IPS-18a (cell line): ENCODE data around the gene NUDT22.

Experiments
- H3K27ac ChIP-seq: one replicate; pipeline ENCODE4 v1.5.1; 2013; ENCODE audit warnings: low read length
- H3K27me3 ChIP-seq: one replicate; pipeline ENCODE4 v1.6.1; 2013; ENCODE audit warnings: mild to moderate bottlenecking, low read length; ENCODE audit not compliant: control insufficient read depth, insufficient read depth
- H3K36me3 ChIP-seq: one replicate; pipeline ENCODE4 v1.6.1; 2013; ENCODE audit warnings: low read depth, low read length; ENCODE audit not compliant: control insufficient read depth
- H3K4me1 ChIP-seq: one replicate; pipeline ENCODE4 v1.6.1; 2013; ENCODE audit warnings: low read depth, low read length; ENCODE audit not compliant: control insufficient read depth
- H3K4me3 ChIP-seq: one replicate; pipeline ENCODE4 v1.5.1; 2013; ENCODE audit warnings: low read length
- H3K9ac ChIP-seq: one replicate; pipeline ENCODE4 v1.6.1; 2013; ENCODE audit warnings: mild to moderate bottlenecking, low read length, moderate library complexity
- H3K9me3 ChIP-seq: one replicate; pipeline ENCODE4 v1.6.1; 2013; ENCODE audit warnings: low read depth, low read length; ENCODE audit not compliant: control insufficient read depth

Gene NUDT22

DNA sequence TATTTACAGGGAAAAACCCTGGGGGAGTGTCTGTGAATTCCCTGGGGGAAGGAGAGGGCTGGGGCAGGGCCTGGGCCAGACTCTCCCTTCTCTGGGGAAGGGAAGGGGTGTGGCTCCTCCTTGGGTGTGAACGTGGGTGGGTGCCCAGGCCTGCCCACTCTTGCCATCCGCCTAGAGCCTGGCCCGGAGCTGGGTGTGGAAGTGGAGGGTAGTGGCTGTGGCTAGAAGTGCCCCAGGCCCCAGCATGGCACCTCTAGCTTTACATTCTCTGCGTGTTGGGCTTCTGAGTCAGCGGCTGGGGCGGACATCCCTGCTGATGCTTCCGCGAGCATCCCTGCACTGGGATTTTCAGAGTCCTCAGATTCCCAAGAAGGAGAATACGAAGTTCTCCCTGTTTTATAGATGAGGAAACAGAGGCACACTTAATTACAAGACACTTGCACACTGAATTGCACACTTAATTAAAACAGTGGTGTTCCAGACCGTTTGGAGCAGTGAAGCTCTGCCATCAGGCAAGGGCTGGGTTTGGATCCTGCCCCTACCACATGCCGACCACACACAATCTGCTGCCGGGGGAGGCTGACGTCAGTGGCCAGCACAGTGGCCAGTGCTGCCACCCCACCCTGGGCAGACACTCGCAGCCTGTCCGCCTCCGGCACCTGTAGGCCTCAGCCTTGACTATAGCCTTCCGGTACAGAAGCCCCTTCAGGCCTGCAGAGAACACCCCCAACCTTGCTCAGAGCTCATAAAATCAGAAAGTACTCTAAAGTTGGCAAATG, 50.8 kb downstream of the NUDT22 start:
- H3K9ac ChIP-seq = no peak overlapping the region
- H3K36me3 ChIP-seq = peaks cover 3% of the 10 kb centered on the region
- no peaks in the 10 kb centered on the region for H3K9me3 ChIP-seq
- H3K27ac ChIP-seq = no peak overlapping the region
- H3K27me3 ChIP-seq = no peaks in the 10 kb centered on the region
- H3K4me1 ChIP-seq = no peaks in the 10 kb centered on the region
- no peak overlapping the region for H3K4me3 ChIP-seq

DNA sequence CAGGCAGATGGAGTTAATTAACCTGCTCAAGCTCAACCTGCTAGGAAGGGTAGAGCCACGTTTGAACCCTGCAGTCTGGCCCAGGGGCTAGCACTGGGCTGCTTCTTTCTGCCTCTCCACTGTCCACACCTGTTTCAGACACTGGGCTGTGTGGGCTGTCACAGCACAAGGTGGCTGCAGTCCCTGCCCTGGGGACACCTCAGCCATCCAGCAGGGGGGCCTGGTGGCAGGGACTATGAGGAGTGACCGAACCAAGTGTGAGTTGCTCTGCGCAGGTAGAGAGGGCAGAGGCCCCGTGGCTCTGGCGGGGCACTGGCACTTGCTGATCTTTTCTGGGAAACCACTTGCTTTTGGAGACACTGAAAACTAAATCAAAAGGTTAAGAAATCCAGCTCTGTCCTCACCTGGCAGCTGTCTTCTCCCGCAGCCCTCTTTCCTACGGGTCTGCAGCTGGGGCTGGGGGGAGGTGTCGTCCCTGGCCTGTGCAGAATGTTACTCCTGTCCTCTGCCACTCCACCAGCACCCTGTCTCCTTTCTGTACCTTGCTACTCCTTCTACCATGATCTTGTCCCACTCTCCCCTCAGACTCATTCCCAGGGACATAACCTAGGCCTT, 52.6 kb downstream of the NUDT22 start:
- Histone ChIP-seq H3K36me3 (peaks cover 3% of the 10 kb centered on the region), H3K27ac (no peak overlapping the region), H3K4me1 (no peaks in the 10 kb centered on the region), H3K4me3 (no peak overlapping the region), H3K9me3 (no peaks in the 10 kb centered on the region), H3K27me3 (no peaks in the 10 kb centered on the region), H3K9ac (no peak overlapping the region)
